Mesenchymal stem cell (in vitro differentiated cells and primary cell): ENCODE data around the gene UBE2F.

Source experiments
- DNase-seq: peaks from one replicate; pipeline ENCODE4 v3.0.0-alpha.2; 2013
- H2AFZ ChIP-seq: one replicate; pipeline ENCODE4 v1.6.1; 2013; ENCODE audit warnings: low read depth, mild to moderate bottlenecking, control low read depth, inconsistent platforms, low read length, moderate library complexity
- H2AK5ac ChIP-seq: 2 replicates; pipeline ENCODE4 v1.6.1; 2013; ENCODE audit warnings: low read length, moderate library complexity, mild to moderate bottlenecking, inconsistent platforms; ENCODE audit not compliant: severe bottlenecking
- H2BK120ac ChIP-seq: one replicate; pipeline ENCODE4 v1.6.1; 2013; ENCODE audit warnings: low read depth, mild to moderate bottlenecking, inconsistent platforms, low read length, moderate library complexity
- H2BK12ac ChIP-seq, 2 experiments: one replicate each; pipeline ENCODE4 v1.6.1; 2013; ENCODE audit warnings: inconsistent platforms in 2 of 2, low read length in 2 of 2, mild to moderate bottlenecking in 2 of 2, moderate library complexity in 2 of 2, control low read depth in 1 of 2
- H2BK15ac ChIP-seq: one replicate; pipeline ENCODE4 v1.6.1; 2013; ENCODE audit warnings: mild to moderate bottlenecking, low read depth, inconsistent platforms; ENCODE audit not compliant: poor library complexity, severe bottlenecking
- H2BK5ac ChIP-seq: 2 replicates; pipeline ENCODE4 v1.6.1; 2013; ENCODE audit warnings: low read depth, mild to moderate bottlenecking, low read length, control low read depth, inconsistent platforms; ENCODE audit not compliant: poor library complexity, severe bottlenecking
- H3K14ac ChIP-seq, 2 experiments: one replicate each; pipeline ENCODE4 v1.6.1; 2013; ENCODE audit warnings: inconsistent platforms in 2 of 2, low read length in 2 of 2, control low read depth in 1 of 2, mild to moderate bottlenecking in 1 of 2, moderate library complexity in 1 of 2
- H3K18ac ChIP-seq, 2 experiments: one replicate each; pipeline ENCODE4 v1.6.1; 2013; ENCODE audit warnings: inconsistent platforms in 2 of 2, low read length in 2 of 2, control low read depth in 1 of 2, low read depth in 1 of 2, mild to moderate bottlenecking in 1 of 2
- H3K23ac ChIP-seq, 2 experiments: one replicate each; pipeline ENCODE4 v1.6.1; 2013; ENCODE audit warnings: inconsistent platforms in 2 of 2, low read length in 2 of 2, mild to moderate bottlenecking in 2 of 2, moderate library complexity in 2 of 2, control low read depth in 1 of 2
- H3K27ac ChIP-seq: 2 replicates; pipeline ENCODE4 v1.5.1; 2013; ENCODE audit warnings: mild to moderate bottlenecking, moderate library complexity, low read length, control low read depth, inconsistent platforms; ENCODE audit not compliant: poor library complexity, severe bottlenecking
- H3K27me3 ChIP-seq, 2 experiments: 2 replicates each; pipeline versions ENCODE4 v1.6.1 to v1.7.0; 2013; ENCODE audit warnings: low read length in 2 of 2, mild to moderate bottlenecking in 2 of 2, moderate library complexity in 2 of 2, control low read depth in 1 of 2, inconsistent platforms in 1 of 2; ENCODE audit not compliant: control insufficient read depth in 1 of 2, insufficient read depth in 1 of 2
- H3K36me3 ChIP-seq, 2 experiments: 2 replicates each; pipeline versions ENCODE4 v1.6.1 to v1.7.0; 2013; ENCODE audit warnings: low read length in 2 of 2, control low read depth in 1 of 2, inconsistent platforms in 1 of 2, low read depth in 1 of 2, mild to moderate bottlenecking in 1 of 2; ENCODE audit not compliant: insufficient read depth in 2 of 2, control insufficient read depth in 1 of 2
- H3K4ac ChIP-seq, 2 experiments: one replicate each; pipeline ENCODE4 v1.6.1; 2013; ENCODE audit warnings: inconsistent platforms in 2 of 2, low read length in 2 of 2, mild to moderate bottlenecking in 2 of 2, moderate library complexity in 2 of 2, control low read depth in 1 of 2, low read depth in 1 of 2
- H3K4me1 ChIP-seq: 2 replicates; pipeline ENCODE4 v1.6.1; 2013; ENCODE audit warnings: low read depth, low read length, control low read depth; ENCODE audit not compliant: control insufficient read depth, insufficient read depth
- H3K4me2 ChIP-seq: 2 replicates; pipeline ENCODE4 v1.6.1; 2013; ENCODE audit warnings: low read length, mild to moderate bottlenecking, inconsistent platforms; ENCODE audit not compliant: poor library complexity, severe bottlenecking
- H3K4me3 ChIP-seq, 2 experiments: 2 replicates each; pipeline versions ENCODE4 v1.5.1 to v1.7.0; 2013; ENCODE audit warnings: low read length in 2 of 2, mild to moderate bottlenecking in 2 of 2, control low read depth in 1 of 2, low read depth in 1 of 2; ENCODE audit not compliant: insufficient read depth in 1 of 2
- H3K79me1 ChIP-seq: replicated peaks from 2 replicates; pipeline ENCODE4 v1.6.1; 2013; ENCODE audit warnings: mild to moderate bottlenecking, control low read depth, low read length, inconsistent platforms; ENCODE audit not compliant: poor library complexity, severe bottlenecking
- H3K9ac ChIP-seq: 2 replicates; pipeline ENCODE4 v1.7.0; 2013; ENCODE audit warnings: mild to moderate bottlenecking, low read length, moderate library complexity
- H3K9me3 ChIP-seq: 2 replicates; pipeline ENCODE4 v1.7.0; 2013; ENCODE audit warnings: mild to moderate bottlenecking, low read length; ENCODE audit not compliant: control insufficient read depth
- H4K8ac ChIP-seq: one replicate; pipeline ENCODE4 v1.6.1; 2013; ENCODE audit warnings: inconsistent platforms, mild to moderate bottlenecking, low read length, moderate library complexity
- H4K91ac ChIP-seq: one replicate; pipeline ENCODE4 v1.6.1; 2013; ENCODE audit warnings: mild to moderate bottlenecking, low read length, inconsistent platforms
- WGBS: methylation state at CpG from one replicate; pipeline ENCODE4 v1.1.7; 2013; ENCODE audit warnings: mixed read lengths; 5-methylcytosine and 5-hydroxymethylcytosine counted together

UBE2F gene

DNA sequence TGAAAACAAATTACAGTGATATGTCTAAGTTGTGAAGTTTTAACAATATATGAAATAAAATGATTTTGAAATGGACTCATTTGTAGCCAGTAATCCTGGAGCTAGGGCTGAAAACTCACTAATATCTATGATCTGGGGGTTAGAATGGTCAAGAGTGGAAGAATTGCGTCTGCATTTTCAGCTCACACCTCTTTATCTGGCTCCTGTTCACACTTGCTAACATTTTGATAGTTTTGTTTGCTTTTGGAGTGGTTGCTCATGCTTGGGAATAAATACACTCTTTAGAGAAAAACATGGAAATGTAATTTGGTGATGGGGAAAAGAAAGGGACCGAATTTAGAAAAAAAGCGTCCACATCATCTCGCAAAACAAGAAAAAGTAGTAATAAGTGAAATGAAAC lies 30.7 kb downstream of the UBE2F start:
- H2BK120ac ChIP-seq, result no peak overlapping the region
- H3K36me3 ChIP-seq, result peaks cover 3 to 45% of the 10 kb centered on the region in 2 experiments
- no peak overlapping the region for H4K8ac ChIP-seq
- H3K4me3 ChIP-seq, result no peak overlapping the region
- WGBS, result 67% methylated on average over 3 of the region's 4 CpGs
- no peaks in the 10 kb centered on the region for H3K4me1 ChIP-seq
- no peak overlapping the region for H3K27ac ChIP-seq
- H3K27me3 ChIP-seq, result no peaks in the 10 kb centered on the region
- H2AK5ac ChIP-seq, result no peak overlapping the region
- H3K4me2 ChIP-seq, result no peak overlapping the region
- no peak overlapping the region for H3K9ac ChIP-seq
- H2BK15ac ChIP-seq, result no peak overlapping the region
- no peak overlapping the region for H2AFZ ChIP-seq
- H4K91ac ChIP-seq, result no peak overlapping the region
- no peak for DNase-seq
- no peak overlapping the region for H3K23ac ChIP-seq
- no peak overlapping the region for H3K18ac ChIP-seq
- H3K14ac ChIP-seq, result no peak overlapping the region
- no peak overlapping the region for H2BK5ac ChIP-seq
- no peak overlapping the region for H3K4ac ChIP-seq
- H2BK12ac ChIP-seq, result no peak overlapping the region
- peaks cover 6% of the 10 kb centered on the region for H3K9me3 ChIP-seq
- peaks cover 4% of the 10 kb centered on the region for H3K79me1 ChIP-seq

DNA sequence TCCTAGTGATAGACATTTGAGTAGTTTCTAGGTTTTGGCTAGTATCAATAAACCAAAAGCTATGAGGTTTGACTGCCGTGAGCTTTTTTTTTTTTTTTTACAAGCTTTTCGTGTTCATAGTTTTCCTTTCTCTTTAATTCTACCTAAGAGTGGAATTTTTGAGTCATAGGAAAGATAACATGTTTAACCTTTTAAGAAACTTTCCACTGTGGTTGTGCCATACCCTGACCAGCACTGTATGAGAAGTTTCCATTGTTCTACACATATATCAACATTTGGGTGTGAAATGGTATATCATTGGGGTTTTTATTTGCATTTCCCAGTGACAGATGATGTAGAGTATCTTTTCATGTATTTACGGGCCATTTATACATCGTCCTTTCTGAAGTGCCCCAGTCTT lies 31.7 kb downstream of the UBE2F start:
- Histone ChIP-seq H3K4me3 (no peak overlapping the region), H4K8ac (no peak overlapping the region), H2AK5ac (no peak overlapping the region), H3K9me3 (peaks cover 6% of the 10 kb centered on the region), H2BK12ac (no peak overlapping the region), H3K9ac (no peak overlapping the region), H2AFZ (no peak overlapping the region), H3K36me3 (peaks cover 3 to 45% of the 10 kb centered on the region in 2 experiments), H4K91ac (no peak overlapping the region), H2BK5ac (no peak overlapping the region), H3K23ac (no peak overlapping the region), H3K27me3 (no peaks in the 10 kb centered on the region), H3K79me1 (peaks cover 4% of the 10 kb centered on the region), H3K4ac (no peak overlapping the region), H3K4me2 (no peak overlapping the region), H2BK15ac (no peak overlapping the region), H3K27ac (no peak overlapping the region), H3K18ac (no peak overlapping the region), H3K4me1 (no peaks in the 10 kb centered on the region), H2BK120ac (no peak overlapping the region), H3K14ac (no peak overlapping the region)
- WGBS, result 100% methylated on average over 2 of the region's 4 CpGs
- DNase-seq, result peak; percentile 32

DNA sequence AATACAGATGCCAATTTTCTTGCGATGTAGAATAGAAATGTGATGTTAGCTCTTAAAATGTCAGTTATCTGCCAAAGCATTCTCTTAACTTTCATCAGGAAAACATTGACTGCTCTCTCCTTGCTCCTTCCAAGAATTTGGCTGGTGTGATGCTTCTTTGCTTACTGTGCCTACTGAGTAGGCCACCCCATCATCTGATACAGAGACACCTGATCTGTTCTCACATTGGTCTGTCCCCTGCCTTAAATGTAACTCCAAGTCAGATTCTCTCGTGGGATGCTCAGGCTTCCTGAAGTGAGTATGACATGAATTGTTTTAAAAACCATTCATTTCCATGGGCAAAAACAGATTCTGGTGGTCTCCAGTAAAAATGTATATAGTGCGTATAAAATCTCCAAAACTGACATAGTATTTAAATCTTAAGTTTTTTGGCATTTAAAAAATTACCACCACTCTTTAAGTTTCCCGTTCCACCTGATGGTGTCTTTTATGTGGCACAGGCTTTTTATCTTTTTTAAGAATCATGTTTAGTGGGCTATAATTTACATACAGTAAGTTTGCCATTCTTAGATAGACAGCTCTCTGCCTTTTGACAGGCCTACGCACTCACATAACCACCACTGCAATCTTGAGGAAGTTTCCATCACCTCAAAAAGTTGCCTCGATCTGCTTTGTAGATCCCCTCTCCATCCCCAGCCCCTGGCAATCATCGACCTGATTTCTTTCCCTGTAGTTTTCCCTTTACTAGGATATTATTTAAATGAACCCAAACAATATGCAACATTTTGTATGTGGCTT lies 36.6 kb downstream of the UBE2F start:
- Histone ChIP-seq H3K23ac (no peak overlapping the region), H3K9ac (no peak overlapping the region), H3K36me3 (peaks cover 2 to 32% of the 10 kb centered on the region in 2 experiments), H4K91ac (no peak overlapping the region), H3K18ac (no peak overlapping the region), H3K4me1 (no peaks in the 10 kb centered on the region), H2BK12ac (no peak overlapping the region), H2AFZ (no peak overlapping the region), H4K8ac (no peak overlapping the region), H3K27me3 (no peaks in the 10 kb centered on the region), H3K4ac (no peak overlapping the region), H3K9me3 (peaks cover 6% of the 10 kb centered on the region), H2BK15ac (no peak overlapping the region), H3K4me3 (no peak overlapping the region), H3K4me2 (no peak overlapping the region), H2BK5ac (no peak overlapping the region), H3K14ac (no peak overlapping the region), H2BK120ac (no peak overlapping the region), H3K79me1 (peaks cover 12% of the 10 kb centered on the region), H2AK5ac (no peak overlapping the region), H3K27ac (no peak overlapping the region)
- 96% methylated on average over 2 of the region's 7 CpGs for WGBS
- no peak for DNase-seq

DNA sequence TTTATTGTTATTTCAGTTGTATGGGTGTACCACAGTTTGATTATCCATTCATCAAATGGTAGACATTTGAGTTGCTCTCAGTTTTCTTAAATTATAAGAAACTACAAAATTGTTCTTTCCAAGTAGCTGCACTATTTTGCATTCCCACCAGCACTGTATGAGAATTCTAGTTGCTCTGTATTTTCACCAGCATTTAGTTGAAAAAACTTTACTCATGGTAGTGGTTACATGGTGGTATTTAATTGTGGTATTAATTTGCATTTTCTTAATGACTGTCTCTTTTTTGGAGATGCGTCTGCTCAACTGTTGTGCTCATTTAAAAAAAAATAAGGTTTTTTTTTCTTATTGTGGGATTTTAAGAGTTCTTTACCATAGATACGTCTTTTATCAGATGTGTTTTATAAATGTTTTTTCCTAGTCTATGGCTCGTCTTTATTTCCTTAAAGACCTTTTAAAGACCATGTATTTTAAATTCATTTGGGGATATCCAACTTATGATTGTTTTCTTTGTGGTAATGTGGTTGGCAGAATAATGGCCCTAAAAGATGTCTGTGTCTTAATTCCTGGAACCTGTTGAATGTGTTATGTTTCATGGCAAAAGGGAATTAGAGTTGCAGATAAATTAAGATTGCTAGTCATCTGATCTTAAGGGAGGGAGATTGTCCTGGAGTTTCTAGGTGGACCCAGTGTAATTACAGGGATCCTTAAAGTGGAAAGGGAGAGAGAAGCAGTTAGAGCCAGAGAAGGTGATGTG lies 37.4 kb downstream of the UBE2F start:
- Histone ChIP-seq H3K79me1 (peaks cover 13% of the 10 kb centered on the region), H3K23ac (no peak overlapping the region), H2AK5ac (no peak overlapping the region), H3K4me2 (no peak overlapping the region), H3K14ac (no peak overlapping the region), H2AFZ (no peak overlapping the region), H3K18ac (no peak overlapping the region), H3K4me3 (no peak overlapping the region), H3K4ac (no peak overlapping the region), H2BK120ac (no peak overlapping the region), H4K91ac (no peak overlapping the region), H2BK15ac (no peak overlapping the region), H2BK12ac (no peak overlapping the region), H3K36me3 (peaks cover 2 to 29% of the 10 kb centered on the region in 2 experiments), H3K9ac (no peak overlapping the region), H4K8ac (no peak overlapping the region), H2BK5ac (no peak overlapping the region), H3K27me3 (no peaks in the 10 kb centered on the region), H3K4me1 (no peaks in the 10 kb centered on the region), H3K27ac (no peak overlapping the region), H3K9me3 (peaks cover 4% of the 10 kb centered on the region)
- no peak for DNase-seq
- WGBS, result 95% methylated on average over 1 of the region's 3 CpGs
